ENCODE measurements around the gene ZNF324B. TPM values are rescaled to one million over a fixed set of nuclear protein-coding genes. Genes with fewer than 3 reads are reported as not detected.

The ZNF324B gene
- total and polyA plus RNA-seq, 10 of the 15 experiments (the other 5 are each of a cell fraction or from before 2014, with no cell fraction given), result 0.11 to 12.8 (median 4.0) TPM

- TF ChIP-seq MXI1 (IDR thresholded peaks at IDR 0.05; ENCODE audit: low read depth, low read length) (peak; percentile 71), ASH2L (IDR thresholded peaks at IDR 0.05; ENCODE audit: borderline replicate concordance, low read depth) (no peak), WRNIP1 (IDR thresholded peaks at IDR 0.05; ENCODE audit: borderline replicate concordance, low read depth, low read length) (0 out of 2 replicates have a peak, but pooled peaks have one; percentile 82), TARDBP (IDR thresholded peaks at IDR 0.05; ENCODE audit: borderline replicate concordance) (0 out of 2 replicates have a peak, but pooled peaks have one; percentile 43), RCOR1 (conservative IDR thresholded peaks at IDR 0.05; ENCODE audit: low read depth, low read length) (no peak), CREB1 (IDR thresholded peaks at IDR 0.05; ENCODE audit: low read depth) (peak; percentile 98), GABPA (IDR thresholded peaks at IDR 0.05; ENCODE audit: low read depth) (peak; percentile 91), CHD4 (IDR thresholded peaks at IDR 0.05) (no peak), CBFB (IDR thresholded peaks at IDR 0.05; ENCODE audit: low read depth) (no peak), ZBED1 (IDR thresholded peaks at IDR 0.05; ENCODE audit: borderline replicate concordance) (no peak), CHD1 (IDR thresholded peaks at IDR 0.05; ENCODE audit: low read depth, low read length) (no peak), ZSCAN29 (IDR thresholded peaks at IDR 0.05) (no peak), RUNX3 (IDR thresholded peaks at IDR 0.05; ENCODE audit: low read length) (peak; percentile 67), HCFC1 (IDR thresholded peaks at IDR 0.05; ENCODE audit: low read length) (peak; percentile 86), PBX3 (IDR thresholded peaks at IDR 0.05; ENCODE audit: insufficient replicate concordance, low read depth, low read length) (peak; percentile 80), NR2F1 (conservative IDR thresholded peaks at IDR 0.05) (no peak), HSF1 (IDR thresholded peaks at IDR 0.05; ENCODE audit: low read depth, low read length) (no peak), SREBF2 (IDR thresholded peaks at IDR 0.05; ENCODE audit: low read length) (no peak), ZZZ3 (IDR thresholded peaks at IDR 0.05; ENCODE audit: control insufficient read depth, insufficient read length, low read depth) (no peak), BRCA1 (IDR thresholded peaks at IDR 0.05; ENCODE audit: low read depth, low read length) (no peak), FOXM1 (IDR thresholded peaks at IDR 0.05; ENCODE audit: low read depth, low read length) (no peak), FOS (IDR thresholded peaks at IDR 0.05; ENCODE audit: borderline replicate concordance, extremely low read depth, insufficient read length) (no peak), NFIC (IDR thresholded peaks at IDR 0.05; ENCODE audit: low read depth, low read length) (no peak), LARP7 (IDR thresholded peaks at IDR 0.05) (0 out of 2 replicates have a peak, but pooled peaks have one; percentile 33), EED (IDR thresholded peaks at IDR 0.05; ENCODE audit: low read depth) (no peak), SMARCA5 (IDR thresholded peaks at IDR 0.05) (no peak), RAD51 (IDR thresholded peaks at IDR 0.05) (no peak), MEF2A (IDR thresholded peaks at IDR 0.05; ENCODE audit: insufficient read depth, low read depth, low read length) (no peak), DPF2 (IDR thresholded peaks at IDR 0.05) (no peak), MYC (IDR thresholded peaks at IDR 0.05; ENCODE audit: insufficient read depth, insufficient read length, insufficient replicate concordance, low read length, severe bottlenecking) (no peak), SUPT20H (IDR thresholded peaks at IDR 0.05; ENCODE audit: borderline replicate concordance, control insufficient read depth, low read depth, low read length) (no peak)
These were observed 11.6 kb upstream of the ZNF324B start, which contains the start of gene ZNF132 (continued) for GRCh38 chr19:58439576-58440554.
